Measurements from ENCODE around the gene UNC13D.
"Not testable (repeated sequence)": the region's sequence is repeated elsewhere in the genome, so short reads cannot be mapped to it uniquely, and the experiment has no call there.

The UNC13D gene

DNA sequence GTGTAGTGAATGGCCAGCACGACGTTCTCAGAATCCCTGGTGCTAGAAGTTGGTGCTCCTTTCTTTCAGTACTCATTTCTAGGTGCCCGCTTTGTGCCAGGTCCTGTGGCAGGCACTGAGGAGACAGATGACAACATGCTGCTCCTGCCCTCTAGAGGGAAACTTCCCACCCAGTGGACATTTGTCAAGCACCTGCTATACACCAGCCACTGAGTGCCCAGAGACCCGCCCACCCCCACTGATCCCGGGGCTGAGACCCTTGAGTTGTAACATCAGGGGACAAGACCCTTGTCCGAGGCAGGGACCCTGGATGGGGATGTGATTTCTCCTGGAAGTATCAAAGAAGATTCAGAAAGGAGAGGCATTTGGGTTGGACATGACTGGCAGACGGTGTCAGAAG is 25.1 kb downstream of the UNC13D start:
- no peak for DNase-seq

DNA sequence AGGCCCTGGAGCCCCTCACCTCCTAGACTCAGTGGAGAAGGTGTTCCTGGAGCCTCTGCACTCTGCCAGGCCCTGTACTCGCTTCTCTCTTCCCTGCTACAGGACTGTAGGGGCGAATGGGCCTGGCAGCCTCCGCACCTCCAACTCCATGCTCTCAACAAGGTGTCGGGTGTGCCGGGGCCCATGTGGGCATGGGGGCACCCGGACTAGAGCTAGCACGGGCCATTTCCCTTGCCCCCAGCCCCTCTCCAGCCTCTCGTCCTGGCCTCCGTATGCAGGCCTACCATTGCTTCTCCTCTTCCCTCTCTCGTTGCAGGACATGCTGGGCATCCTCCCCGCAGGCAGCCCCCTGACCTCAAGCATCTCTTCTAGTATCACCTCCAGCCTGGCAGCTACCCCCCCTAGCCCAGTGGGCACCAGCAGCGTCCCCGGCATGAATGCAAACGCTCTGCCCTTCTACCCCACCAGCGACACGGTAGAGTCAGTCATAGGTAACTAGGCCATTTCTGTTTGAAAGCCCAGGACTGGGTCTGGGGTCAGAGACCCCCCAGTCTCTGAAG is 25.8 kb downstream of the UNC13D start:
- DNase-seq, result no peak

- DNase-seq, result no peak
These were observed 26.6 kb downstream of the UNC13D start for GRCh38 chr17:75817571-75817970.

DNA sequence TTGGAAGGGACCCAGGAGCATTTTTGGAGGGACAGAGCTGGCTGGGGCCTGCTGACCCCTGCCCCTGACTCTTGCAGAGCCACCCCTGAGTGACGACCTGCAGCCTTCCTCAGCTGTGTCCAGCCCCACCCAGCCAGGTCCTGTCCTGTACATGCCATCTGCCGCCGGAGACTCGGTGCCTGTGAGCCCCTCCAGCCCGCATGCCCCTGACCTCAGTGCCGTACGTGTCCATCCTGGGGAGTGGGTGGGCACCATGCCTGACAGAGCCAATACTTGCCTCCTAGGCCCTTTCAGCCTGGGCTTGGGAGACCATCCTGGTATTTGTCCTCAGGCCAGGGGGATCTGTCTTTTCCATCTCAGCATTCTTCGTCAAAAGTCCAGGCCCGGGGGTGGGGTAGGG is 27.5 kb downstream of the UNC13D start:
- no peak for DNase-seq

- no peak for DNase-seq
These were observed 28.8 kb downstream of the UNC13D start for GRCh38 chr17:75815399-75815798.

GRCh38 chr17:75814900-75815373 is 29.3 kb downstream of the UNC13D start:
- no peak for DNase-seq

DNA sequence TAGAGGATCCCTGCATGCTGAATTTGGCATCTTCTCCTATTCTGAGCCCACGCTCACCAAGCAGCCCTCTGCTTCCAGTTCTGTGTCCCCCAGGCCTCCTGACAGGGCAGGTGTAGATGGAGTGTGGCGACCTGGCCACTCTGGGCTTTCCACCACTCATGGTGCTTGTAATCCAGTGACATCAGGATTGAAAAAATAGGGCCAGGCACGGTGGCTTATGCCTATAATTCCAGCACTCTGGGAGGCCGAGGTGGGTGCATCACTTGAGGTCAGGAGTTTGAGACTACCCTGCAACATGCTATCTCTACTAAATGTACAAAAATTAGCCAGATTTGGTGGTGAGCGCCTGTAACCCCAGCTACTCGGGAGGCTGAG is 30.2 kb downstream of the UNC13D start:
- no peak for DNase-seq

- no peak for DNase-seq
These were observed 30.9 kb downstream of the UNC13D start for GRCh38 chr17:75813081-75814020.

- DNase-seq, result no peak
These were observed 31.8 kb downstream of the UNC13D start for GRCh38 chr17:75812096-75813013.

- DNase-seq, result no peak
These were observed 33.0 kb downstream of the UNC13D start for GRCh38 chr17:75811174-75811573.

DNA sequence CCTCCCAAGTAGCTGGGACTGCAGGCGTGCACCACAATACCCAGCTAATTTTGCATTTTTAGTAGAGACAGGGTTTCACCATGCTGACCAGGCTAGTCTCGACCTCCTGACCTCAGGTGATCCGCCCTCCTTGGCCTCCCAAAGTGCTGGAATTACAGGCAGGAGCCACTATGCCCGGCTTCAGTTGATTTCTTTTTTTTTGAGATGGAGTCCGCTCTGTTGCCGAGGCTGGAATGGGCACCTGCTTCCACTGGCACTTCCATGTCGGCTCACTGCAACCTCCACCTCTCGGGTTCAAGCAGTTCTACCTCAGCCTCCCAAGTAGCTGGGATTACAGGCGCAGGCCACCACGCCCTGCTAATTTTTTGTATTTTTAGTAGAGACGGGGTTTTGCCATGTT is 33.4 kb downstream of the UNC13D start:
- not testable (repeated sequence) for DNase-seq

- no peak for DNase-seq
These were observed 34.0 kb downstream of the UNC13D start for GRCh38 chr17:75810216-75810615.

DNA sequence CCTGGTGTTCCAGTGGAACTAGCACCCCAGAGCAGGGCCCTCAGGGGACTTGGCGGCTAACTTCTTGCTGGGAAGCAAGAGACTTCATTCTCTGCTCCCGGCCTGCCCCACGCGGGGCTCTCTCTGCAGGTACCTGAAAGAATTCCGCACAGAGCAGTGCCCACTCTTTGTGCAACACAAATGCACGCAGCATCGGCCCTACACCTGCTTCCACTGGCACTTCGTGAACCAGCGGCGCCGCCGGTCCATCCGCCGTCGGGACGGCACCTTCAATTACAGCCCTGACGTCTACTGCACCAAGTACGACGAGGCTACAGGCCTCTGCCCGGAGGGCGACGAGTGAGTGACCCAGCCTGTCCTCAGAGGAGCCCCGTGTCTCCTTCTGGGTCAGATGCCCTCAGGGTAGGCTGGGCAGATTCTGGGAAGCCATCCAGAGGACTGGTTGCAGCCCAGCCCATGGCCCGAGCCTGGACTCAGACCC is 34.5 kb downstream of the UNC13D start:
- no peak for DNase-seq

- DNase-seq, result no peak
These were observed 35.1 kb downstream of the UNC13D start for GRCh38 chr17:75808905-75809621.

DNA sequence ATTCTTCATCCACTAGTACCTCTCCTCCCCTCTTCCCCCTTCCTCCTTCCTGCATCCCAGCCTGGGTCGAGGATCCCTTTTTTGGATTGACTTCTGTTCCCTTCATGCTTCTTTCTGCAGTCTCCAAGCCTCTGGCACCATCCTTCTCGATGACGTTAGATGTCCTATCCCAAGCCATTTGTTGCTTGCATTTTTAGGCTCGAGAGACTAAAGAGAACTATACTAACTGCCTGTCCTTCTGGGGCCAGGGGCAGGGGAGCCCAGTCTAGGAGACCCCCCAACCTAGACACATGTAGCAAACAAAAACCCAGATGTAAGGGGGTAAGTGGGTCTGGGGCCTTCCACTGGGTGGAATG is 35.7 kb downstream of the UNC13D start:
- DNase-seq, result no peak

- DNase-seq, result no peak
These were observed 36.3 kb downstream of the UNC13D start for GRCh38 chr17:75807861-75808260.

- no peak for DNase-seq
These were observed 37.2 kb downstream of the UNC13D start for GRCh38 chr17:75806822-75807500.

DNA sequence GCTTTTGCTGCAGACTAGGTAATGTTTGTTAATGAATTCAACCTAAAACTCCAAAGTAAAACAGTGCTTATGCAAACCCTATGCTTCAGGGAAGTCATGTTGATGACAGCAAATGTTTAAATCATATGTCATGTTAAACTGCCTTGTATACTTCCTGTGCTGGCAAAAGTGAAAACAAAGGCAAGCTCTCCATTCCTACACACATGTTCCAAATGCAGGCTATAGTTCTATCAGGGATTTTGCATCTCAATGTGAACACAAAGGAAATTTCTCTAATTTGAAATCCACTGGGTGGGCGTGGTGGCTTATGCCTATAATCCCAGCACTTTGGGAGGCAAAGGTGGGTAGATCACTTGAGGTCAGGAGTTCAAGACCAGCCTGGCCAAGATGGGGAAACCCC is 40.3 kb downstream of the UNC13D start:
- DNase-seq, result no peak

- no peak for DNase-seq
These were observed 44.8 kb downstream of the UNC13D start for GRCh38 chr17:75799402-75799801.

DNA sequence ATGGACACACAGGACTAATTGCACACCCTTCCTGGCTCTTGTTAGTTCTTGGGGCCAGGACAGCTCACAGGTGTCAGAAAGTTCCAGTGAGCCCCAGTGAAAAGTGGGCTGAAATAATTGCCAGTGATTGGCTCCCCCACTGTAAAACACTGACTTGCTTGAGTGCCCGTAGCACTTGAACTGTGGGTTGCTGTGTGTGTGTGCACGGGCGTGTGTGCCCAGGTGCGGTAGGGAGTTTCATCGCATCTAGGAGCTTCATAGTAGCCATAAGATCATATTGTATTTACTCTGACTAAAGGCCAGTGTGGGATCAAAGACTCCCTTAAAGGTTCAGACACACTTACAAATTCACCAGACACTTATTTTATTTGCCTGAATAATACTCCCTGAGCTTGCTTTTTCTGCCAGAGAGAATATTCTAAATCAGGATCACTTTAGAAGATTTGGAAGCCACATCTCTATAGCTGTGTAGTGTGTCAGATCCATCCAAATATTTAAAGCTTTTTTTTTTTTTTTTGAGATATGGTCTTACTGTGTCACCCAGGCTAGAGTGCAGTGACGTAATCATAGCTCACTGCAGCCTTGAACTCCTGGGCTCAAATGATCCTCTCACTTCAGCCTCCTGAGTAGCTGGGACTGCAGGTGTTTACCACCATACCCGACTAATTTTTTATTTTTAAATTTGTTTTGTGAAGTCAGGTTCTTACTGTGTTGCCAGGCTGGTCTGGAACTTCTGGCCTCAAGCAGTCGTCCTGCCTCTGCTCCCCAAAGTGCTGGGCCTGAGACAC is 48.2 kb downstream of the UNC13D start:
- DNase-seq, result no peak

DNA sequence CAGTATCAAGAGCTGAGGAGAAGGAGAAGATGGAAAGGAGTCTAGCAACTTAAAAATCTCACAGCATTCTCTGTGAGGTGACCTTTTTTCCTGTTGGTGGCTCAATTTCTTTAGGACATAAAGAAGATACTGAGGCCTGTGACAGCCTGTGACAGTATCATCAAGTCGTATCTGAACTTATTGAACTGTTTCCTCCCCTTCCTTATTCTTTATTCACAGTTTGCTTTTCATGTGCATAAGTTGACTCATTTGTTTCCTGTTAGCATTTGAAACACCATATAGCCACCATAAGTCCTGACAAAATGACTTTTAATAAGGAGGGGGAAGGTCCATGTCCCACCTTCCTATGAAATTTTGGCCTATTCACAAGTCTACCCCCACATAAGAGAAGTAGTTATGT is 50.7 kb downstream of the UNC13D start:
- no peak for DNase-seq
